RPMI7951 (cell line): ENCODE data around the gene KBTBD6. TPM values are rescaled to one million over a fixed set of nuclear protein-coding genes. Genes with fewer than 3 reads are reported as not detected.
"Not testable (repeated sequence)": the region's sequence is repeated elsewhere in the genome, so short reads cannot be mapped to it uniquely, and the experiment has no call there.

Experiments
- DNase-seq: peaks from one replicate; pipeline ENCODE4 v3.0.0-alpha.2; 2012; ENCODE audit warnings: low read depth
- total RNA-seq: library from RNA; depleted of rRNA; stranded (reverse); fragments of >200 nt; shearing (Covaris generic); gene quantifications from 2 replicates; pipeline ENCODE4 v1.2.3, GENCODE V29; 2014; rRNA removed

Gene KBTBD6
- total RNA-seq, 1 experiment from 2014 or later = 9.0 TPM

DNA sequence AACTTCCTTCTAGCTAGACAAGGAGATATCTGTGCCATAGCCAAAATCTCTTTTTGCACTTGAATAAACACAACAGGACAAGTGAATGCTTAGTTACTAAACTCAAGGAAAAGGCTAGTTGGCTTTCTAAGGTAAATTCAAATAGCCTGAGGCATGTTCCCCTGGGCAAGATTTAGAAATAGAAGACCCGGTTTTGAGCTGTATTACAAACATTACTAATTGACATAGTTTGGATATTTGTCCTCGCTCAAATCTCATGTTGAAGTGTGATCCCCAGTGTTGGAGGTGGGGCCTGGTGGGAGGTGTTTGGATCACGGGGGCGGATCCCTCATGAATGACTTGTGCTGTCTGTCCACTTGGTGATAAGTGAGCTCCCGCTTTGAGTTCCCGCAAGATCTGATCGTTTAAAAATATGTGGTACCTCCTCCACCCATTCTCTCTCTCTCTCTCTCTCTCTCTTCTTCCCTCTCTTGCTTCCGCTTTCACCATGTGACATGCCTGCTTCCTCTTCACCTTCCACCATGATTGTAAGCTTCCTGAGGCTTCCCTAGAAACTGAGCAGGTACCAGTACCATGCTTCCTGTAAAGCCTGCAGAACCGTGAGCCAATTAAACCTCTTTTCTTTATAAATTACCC is 3.9 kb upstream of the KBTBD6 start:
- no peak for DNase-seq

DNA sequence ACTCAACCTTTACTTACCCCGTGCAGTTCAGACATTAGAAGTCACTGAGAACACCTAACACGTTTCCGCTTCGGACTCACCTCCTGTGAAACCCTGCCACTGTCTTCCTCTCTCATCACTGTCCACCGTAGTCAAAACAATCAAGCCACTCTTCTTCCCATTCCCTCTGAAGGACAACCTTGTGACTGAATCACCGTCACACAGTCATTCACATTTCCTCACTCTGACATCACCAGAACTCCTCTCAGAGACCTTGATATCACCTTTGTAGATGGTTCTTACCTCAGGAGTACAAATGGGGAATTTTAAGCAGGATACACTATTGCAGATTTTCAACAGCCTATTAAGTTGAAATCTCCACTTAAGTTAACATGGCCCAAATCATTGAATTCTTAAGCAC is 1.3 kb upstream of the KBTBD6 start:
- no peak for DNase-seq

DNA sequence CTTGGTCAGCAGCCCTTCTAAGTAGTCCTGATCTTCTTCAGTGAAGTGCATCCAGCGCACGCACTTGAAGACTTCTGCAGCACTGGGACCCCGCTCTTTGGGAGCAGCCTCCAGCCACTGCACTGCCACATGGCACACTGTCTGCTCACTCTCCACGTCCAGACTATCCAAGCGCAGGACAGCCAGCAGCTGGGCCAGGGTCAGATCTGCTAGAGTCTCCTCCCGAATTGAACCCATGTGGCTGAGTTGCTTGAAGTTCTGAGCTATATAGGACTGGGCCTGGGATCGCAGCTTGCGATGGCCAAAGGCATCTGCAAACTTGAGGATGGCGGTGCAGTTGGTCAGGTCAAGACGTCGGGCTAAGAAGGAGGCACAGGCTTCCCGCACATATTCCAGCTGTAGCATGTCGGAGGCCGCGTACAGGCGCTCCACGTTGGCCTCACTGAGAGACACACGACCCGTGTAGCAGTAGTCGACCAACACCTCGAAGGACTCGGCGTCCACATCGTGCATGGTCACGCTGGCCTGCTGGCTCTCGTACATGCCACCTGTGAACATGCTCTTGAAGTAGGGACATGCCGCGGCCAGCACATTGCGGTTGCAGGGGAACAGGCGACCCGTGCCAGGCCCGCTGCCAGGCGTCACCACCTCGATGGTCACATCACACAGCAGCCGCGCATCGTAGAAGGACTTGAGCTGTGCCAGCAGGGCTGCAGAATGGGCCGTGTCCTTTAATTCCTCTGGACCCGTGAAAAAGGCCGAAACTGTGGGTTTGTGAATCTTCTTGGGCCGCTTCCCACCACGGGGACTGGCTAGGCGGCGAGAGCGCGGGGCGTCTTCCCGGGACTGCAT is 716 bp downstream of the KBTBD6 start:
- DNase-seq = not testable (repeated sequence)

DNA sequence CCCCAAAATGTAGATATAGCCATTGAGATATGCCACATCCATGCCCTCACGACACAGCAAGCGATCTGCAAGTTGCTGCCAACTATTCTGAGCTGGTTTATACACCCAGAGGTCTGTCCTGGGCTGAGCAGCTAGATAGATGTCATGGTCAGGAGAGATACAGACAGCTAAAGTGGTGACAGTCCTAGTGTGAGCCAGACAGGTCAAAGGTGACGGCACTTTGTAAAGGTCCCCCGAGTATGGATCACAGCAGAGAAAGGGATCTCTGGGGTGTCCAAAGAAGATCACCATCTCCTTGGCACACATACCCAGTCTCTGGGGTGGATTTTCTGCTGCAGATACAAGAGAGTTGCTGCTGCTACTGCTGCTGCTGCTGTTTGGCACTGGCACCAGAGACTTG is 1.4 kb downstream of the KBTBD6 start:
- DNase-seq = not testable (repeated sequence)

DNA sequence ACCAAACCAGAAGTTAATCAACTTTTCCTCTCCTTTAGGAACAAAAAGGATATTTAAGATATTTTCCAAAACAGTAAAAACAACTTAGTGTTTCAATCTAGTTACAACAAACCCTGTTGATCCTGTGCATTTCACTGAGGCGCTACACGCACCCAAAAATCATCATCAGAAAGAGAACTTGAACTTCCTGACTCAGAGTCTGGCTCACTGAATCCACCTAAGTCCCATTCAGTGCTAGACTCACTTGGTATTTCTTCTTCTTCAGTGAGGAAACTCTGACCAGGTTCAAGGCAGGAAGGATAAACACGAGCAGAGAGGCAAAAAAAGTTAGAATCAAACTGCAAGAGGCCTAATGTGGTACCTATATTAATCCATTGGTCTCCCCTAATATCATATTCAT is 2.2 kb downstream of the KBTBD6 start:
- DNase-seq = peak; percentile 15

DNA sequence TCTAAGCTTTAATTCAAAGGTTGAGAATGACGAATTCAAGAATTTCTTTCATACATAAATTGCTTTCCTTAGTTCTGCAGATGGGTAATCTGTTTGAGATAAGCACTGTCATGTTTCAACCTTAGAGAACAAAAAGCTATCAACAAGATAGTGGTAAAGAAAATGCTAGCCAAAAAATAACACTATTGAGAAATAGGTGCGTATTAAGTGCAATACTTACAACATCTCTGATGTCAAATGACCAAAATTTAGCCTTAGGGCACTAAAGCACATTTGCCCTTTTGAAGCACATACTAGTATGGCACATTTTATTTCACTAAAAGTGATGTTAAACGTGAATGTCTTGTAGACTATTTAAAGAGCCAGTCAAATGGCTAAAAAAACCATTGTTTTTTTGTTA is 4.9 kb downstream of the KBTBD6 start:
- no peak for DNase-seq

DNA sequence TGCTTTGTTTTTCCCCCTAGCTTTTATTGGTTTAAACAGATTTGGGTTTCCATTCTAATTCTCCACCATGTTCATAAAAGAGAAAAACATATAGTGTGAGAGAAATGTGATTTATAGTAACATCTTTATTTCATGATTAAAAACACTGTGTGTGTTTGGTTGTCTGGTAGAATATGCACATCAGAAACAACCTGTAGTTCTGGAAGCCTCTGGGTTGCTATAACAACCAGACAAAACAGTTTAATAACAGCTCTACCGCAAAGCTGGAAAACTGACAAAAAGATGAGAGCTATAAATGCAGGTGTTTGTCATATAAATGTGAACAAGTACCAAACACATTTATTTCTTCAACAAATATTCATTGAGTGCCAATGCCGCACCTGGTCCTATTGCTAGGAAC is 9.8 kb downstream of the KBTBD6 start:
- DNase-seq = peak; percentile 19

DNA sequence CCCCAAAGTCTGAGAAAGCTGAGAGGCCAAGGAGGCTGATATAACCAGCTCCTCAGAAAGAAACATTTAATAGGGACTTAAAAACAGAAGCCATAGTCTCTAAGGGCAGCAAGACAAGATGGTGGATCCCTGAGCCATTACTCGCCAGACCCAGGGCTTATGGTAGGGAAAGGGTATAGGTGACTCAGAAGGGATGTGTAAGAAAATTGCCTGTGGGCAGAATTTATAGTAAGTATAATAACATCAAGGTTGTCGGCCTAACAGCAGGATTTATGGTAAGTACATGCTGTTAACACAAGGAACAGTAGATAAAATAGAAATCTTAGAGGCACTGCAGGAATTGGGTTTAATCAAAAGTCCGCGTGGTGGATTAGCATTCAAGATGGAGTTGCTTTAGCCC is 14.7 kb downstream of the KBTBD6 start:
- peak; percentile 13 for DNase-seq

DNA sequence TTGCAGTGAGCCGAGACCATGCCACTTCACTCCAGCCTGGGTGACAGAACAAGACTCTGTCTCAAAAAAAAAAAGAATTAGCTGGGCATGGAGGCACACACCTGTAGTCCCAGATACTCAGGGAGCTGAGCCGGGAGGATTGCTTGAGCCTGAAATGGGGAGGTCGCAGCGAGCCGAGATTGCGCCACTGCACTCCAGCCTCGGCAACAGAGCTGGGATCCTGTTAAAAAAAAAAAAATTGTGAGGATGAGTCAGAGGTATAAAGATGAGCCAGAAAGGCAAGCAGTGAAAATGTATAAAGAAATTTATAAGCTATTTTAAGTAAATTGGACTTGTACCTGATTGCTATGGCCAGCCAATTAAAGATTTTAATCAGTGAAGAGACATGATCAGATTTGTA is 21.1 kb downstream of the KBTBD6 start:
- peak; percentile 19 for DNase-seq

DNA sequence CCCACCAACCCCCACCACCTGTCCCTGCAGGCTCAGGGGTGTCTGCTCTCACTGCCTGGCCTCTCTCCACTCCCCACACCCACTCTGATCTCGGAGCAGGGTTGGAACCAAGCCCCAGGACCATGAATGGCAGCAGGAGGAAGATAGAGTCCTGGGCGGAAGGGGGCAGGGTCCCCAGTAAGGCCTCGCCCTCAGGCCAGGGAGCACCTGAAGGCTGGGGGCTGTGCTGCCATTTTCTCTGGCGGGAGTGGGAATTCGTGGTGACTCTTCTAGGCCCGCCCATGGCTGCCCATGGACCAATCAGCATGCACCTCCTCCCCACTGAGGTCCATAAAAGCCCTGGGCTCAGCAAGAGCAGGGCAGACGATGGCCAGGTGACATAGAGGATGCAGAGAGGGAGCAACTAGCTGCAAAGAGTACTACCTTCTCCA is 25.0 kb downstream of the KBTBD6 start:
- DNase-seq = no peak

DNA sequence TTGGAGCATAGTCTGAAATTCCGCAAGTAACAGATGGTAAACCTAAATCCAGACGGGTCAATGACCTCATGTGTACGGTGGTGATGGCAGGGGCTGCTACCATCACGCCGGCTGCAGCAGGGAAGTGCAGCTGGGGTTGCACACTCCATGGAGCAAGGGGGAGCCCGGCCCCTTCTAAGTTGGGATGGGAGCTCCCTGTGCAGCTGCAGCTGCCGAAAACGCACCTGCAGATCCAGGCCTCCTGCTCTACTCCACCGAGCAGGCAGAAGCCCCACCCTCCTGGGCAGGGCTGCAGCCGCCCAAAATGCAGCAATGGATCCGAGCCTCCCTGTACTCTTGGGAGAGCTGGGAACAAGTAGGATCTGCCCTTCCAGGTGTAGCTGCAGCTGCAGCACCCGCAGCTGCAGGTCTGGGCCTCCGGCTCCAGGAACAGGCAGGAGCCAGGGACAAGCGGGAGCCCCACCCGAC is 25.5 kb downstream of the KBTBD6 start:
- no peak for DNase-seq

DNA sequence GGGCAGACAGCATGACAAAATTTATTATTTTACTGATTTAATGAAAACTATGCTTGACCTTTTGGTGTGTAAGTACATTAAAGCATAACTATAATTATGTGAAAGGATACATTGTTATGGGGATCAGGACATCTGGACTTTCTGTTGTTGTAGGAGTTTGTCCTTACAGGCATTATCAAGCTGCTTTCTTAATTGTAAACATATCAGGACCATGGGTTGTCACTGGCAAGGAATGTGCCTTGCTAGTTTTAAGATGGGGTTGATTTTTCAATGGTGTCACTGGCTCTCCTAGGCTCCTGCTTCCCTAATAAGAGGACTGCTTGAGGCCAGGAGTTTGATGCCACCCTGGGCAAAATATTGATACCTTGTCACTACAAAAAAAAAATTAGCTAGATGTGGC is 32.6 kb downstream of the KBTBD6 start:
- DNase-seq = no peak

DNA sequence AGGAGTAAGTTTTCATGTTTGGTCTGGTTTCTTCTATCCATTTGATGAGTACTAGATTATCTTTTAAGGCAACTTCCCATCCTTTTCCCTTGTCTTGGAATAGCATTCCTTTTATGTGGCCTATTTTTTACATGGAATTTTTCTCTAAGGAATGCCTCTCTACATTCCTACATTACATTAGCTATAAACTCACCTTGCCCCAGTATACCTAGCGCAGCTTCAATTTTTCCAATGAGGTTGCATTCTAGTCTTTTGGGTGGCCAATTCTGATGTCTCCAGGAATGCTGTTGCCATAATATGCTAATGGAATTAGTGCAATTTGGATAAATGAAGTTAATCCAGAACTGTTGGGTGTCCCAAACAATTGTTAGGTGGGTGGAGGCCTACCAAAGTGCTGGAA is 33.8 kb downstream of the KBTBD6 start:
- DNase-seq = no peak

DNA sequence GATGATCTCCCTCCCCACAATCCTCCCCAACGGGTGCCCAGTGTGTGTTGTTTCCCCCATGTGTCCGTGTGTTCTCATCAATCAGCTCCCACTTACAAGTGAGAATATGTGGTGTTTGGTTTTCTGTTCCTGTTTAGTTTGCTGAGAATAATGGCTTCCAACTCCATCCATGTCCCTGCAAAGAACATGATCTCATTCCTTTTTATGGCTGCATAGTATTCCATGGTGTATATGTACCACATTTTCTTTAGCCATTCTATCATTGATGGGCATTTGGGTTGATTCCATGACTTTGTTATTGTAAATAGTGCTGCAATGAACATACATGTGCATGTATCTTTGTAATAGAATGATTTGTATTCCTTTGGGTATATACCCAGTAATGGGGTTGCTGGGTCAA is 36.9 kb downstream of the KBTBD6 start:
- DNase-seq = not testable (repeated sequence)

DNA sequence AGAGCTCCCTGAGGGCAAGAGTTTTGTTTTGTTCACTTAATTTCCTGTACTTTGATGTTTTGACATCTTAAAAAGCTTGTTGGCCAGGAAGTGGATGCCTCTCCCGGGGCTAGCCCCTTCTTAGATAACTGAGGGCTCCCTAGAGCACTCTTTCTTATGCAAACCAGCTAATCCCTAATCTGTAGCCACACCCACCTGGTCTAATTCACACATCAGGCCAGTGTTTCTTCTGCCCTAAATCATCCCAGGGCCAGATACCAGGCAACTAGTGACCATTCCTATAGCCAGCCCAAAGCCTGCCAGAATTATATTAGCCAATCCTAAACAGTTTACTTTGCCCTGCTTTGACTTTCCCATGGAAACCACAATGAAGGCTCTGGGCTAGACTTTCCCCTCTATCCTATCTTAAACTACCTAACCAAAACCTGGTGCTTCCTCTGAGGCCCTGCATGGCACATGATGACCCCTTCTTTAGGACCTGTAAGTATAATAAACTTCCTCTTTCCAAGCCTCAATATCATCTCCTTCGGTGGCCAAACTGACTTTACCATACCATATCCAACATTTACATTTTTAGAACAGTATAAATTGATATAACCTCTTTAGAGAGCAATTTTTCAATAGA is 46.5 kb downstream of the KBTBD6 start:
- no peak for DNase-seq

DNA sequence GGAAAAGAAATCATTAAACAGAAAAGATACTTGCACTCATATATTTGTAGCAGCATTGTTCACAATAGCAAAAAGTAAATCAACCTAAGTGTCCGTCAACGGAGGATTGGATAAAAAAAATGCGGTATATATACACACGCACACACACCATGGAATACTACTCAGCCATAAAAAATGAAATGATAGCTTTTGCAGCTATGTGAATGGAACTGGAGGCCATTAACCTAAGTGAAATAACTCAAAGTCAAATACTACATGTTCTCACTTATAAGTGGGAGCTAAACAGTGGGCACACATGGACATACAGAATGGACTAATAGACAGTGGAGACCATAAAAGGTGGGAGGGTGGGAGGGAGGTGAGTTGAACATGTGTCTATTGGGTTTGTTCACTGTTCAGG is 52.9 kb downstream of the KBTBD6 start:
- no peak for DNase-seq

Other genes with a start within 250 kb of the KBTBD6 start
- gene ELF1, start 113.5 kb downstream of the KBTBD6 start, total RNA-seq = 19.4 and 21.5 TPM in 2 replicates
- gene WBP4, start 71.3 kb downstream of the KBTBD6 start, total RNA-seq = 9.5 and 11.5 TPM in 2 replicates
- 3.9 and 4.4 TPM in 2 replicates for gene KBTBD7, start 61.8 kb upstream of the KBTBD6 start, total RNA-seq
- gene MTRF1, start 130.8 kb upstream of the KBTBD6 start, total RNA-seq = 12.6 and 13.9 TPM in 2 replicates
- gene NAA16, start 178.5 kb upstream of the KBTBD6 start, total RNA-seq = 6.4 and 12.0 TPM in 2 replicates